Muscle layer of colon (tissue), 2 donors: Measurements from ENCODE around the gene HSPB9.

Experiments
- H3K27ac ChIP-seq: one replicate; pipeline ENCODE4 v1.7.0; 2013; ENCODE audit warnings: low read depth, mild to moderate bottlenecking, low read length, moderate library complexity
- H3K27me3 ChIP-seq, 2 donors: one replicate each; pipeline ENCODE4 v1.7.0; 2013; ENCODE audit warnings: low read length in 2 of 2, mild to moderate bottlenecking in 2 of 2; ENCODE audit not compliant: insufficient read depth in 2 of 2, control insufficient read depth in 1 of 2
- H3K36me3 ChIP-seq: one replicate; pipeline ENCODE4 v1.7.0; 2013; ENCODE audit warnings: mild to moderate bottlenecking, low read length; ENCODE audit not compliant: insufficient read depth
- H3K4me1 ChIP-seq: one replicate; pipeline ENCODE4 v1.7.0; 2013; ENCODE audit warnings: mild to moderate bottlenecking, low read length; ENCODE audit not compliant: insufficient read depth
- H3K4me3 ChIP-seq, 2 donors: one replicate each; pipeline ENCODE4 v1.7.0; 2013; ENCODE audit warnings: low read length in 2 of 2, low read depth in 1 of 2, mild to moderate bottlenecking in 1 of 2, moderate library complexity in 1 of 2
- H3K9ac ChIP-seq: one replicate; pipeline ENCODE4 v1.7.0; 2013; ENCODE audit warnings: low read length
- H3K9me3 ChIP-seq: one replicate; pipeline ENCODE4 v1.7.0; 2013; ENCODE audit warnings: mild to moderate bottlenecking, low read length
- donor health status: abdominal sarcoma.
- donor health status: Adenocarcinoma of cecum.

The HSPB9 gene

GRCh38 chr17:42090964-42091790, 31.4 kb upstream of the HSPB9 start:
- H3K4me1 ChIP-seq: no peaks in the 10 kb centered on the region
- H3K27ac ChIP-seq: no peak overlapping the region
- H3K36me3 ChIP-seq: no peaks in the 10 kb centered on the region
- no peak overlapping the region for H3K4me3 ChIP-seq
- H3K9me3 ChIP-seq: no peaks in the 10 kb centered on the region
- H3K9ac ChIP-seq: no peak overlapping the region
- H3K27me3 ChIP-seq: peaks cover 3 to 15% of the 10 kb centered on the region in 2 donors

GRCh38 chr17:42092939-42093338, 29.7 kb upstream of the HSPB9 start:
- H3K4me1 ChIP-seq: no peaks in the 10 kb centered on the region
- H3K9me3 ChIP-seq: no peaks in the 10 kb centered on the region
- H3K36me3 ChIP-seq: no peaks in the 10 kb centered on the region
- H3K4me3 ChIP-seq: no peak overlapping the region
- peaks cover 20 to 32% of the 10 kb centered on the region in 2 donors for H3K27me3 ChIP-seq
- no peak overlapping the region for H3K27ac ChIP-seq
- no peak overlapping the region for H3K9ac ChIP-seq

- Histone ChIP-seq H3K9ac (no peak overlapping the region), H3K9me3 (no peaks in the 10 kb centered on the region), H3K4me3 (no peak overlapping the region), H3K27me3 (peaks cover 23 to 33% of the 10 kb centered on the region in 2 donors), H3K27ac (no peak overlapping the region), H3K4me1 (no peaks in the 10 kb centered on the region), H3K36me3 (no peaks in the 10 kb centered on the region)
These were observed 28.1 kb upstream of the HSPB9 start for GRCh38 chr17:42094375-42095069.

- Histone ChIP-seq H3K4me3 (no peak overlapping the region), H3K36me3 (no peaks in the 10 kb centered on the region), H3K27ac (no peak overlapping the region)
These were observed 26.1 kb upstream of the HSPB9 start for GRCh38 chr17:42096360-42097111.

GRCh38 chr17:42097691-42098631, 24.6 kb upstream of the HSPB9 start, which contains the start of gene ZNF385C:
Gene ZNF385C (minus strand): TSS chr17:42098473. CDS start chr17:42063056, 35,417 bp downstream.
- Histone ChIP-seq H3K27me3 (peaks cover 23 to 33% of the 10 kb centered on the region in 2 donors), H3K9me3 (no peaks in the 10 kb centered on the region), H3K4me1 (no peaks in the 10 kb centered on the region), H3K27ac (no peak within 1 kb of the TSS), H3K9ac (no peak within 1 kb of the TSS), H3K36me3 (no peaks in the 10 kb centered on the region), H3K4me3 (no peak within 1 kb of the TSS)

More at GRCh38 chr17:42096360-42097111, 26.1 kb upstream of the HSPB9 start:
- H3K9ac ChIP-seq: no peak overlapping the region
- H3K4me1 ChIP-seq: no peaks in the 10 kb centered on the region
- peaks cover 23 to 33% of the 10 kb centered on the region in 2 donors for H3K27me3 ChIP-seq
- no peaks in the 10 kb centered on the region for H3K9me3 ChIP-seq

- no peak overlapping the region for H3K9ac ChIP-seq
- peaks cover 23 to 33% of the 10 kb centered on the region in 2 donors for H3K27me3 ChIP-seq
- no peaks in the 10 kb centered on the region for H3K9me3 ChIP-seq
- no peaks in the 10 kb centered on the region for H3K36me3 ChIP-seq
- no peaks in the 10 kb centered on the region for H3K4me1 ChIP-seq
- no peak overlapping the region for H3K4me3 ChIP-seq
- no peak overlapping the region for H3K27ac ChIP-seq
These were observed 23.7 kb upstream of the HSPB9 start for GRCh38 chr17:42098730-42099399.

GRCh38 chr17:42101513-42102292, 20.9 kb upstream of the HSPB9 start:
- Histone ChIP-seq H3K36me3 (peaks cover 6% of the 10 kb centered on the region), H3K27me3 (peaks cover 15 to 16% of the 10 kb centered on the region in 2 donors), H3K9ac (no peak overlapping the region), H3K4me3 (no peak overlapping the region), H3K27ac (no peak overlapping the region), H3K4me1 (no peaks in the 10 kb centered on the region), H3K9me3 (no peaks in the 10 kb centered on the region)

- H3K36me3 ChIP-seq: peaks cover 6% of the 10 kb centered on the region
- H3K9me3 ChIP-seq: no peaks in the 10 kb centered on the region
- no peak overlapping the region for H3K27ac ChIP-seq
- H3K4me1 ChIP-seq: no peaks in the 10 kb centered on the region
- H3K4me3 ChIP-seq: no peak overlapping the region
- no peaks in the 10 kb centered on the region for H3K27me3 ChIP-seq
- no peak overlapping the region for H3K9ac ChIP-seq
These were observed 19.2 kb upstream of the HSPB9 start for GRCh38 chr17:42103221-42103954.

- Histone ChIP-seq H3K9ac (no peak overlapping the region), H3K36me3 (peaks cover 13% of the 10 kb centered on the region), H3K27me3 (no peaks in the 10 kb centered on the region), H3K4me3 (no peak overlapping the region), H3K4me1 (no peaks in the 10 kb centered on the region), H3K9me3 (no peaks in the 10 kb centered on the region), H3K27ac (no peak overlapping the region)
These were observed 18.3 kb upstream of the HSPB9 start for GRCh38 chr17:42104264-42104663.
